Kidney (tissue), 14 donors: ENCODE results near the gene COL6A5. TPM values are rescaled to one million over a fixed set of nuclear protein-coding genes. Genes with fewer than 3 reads are reported as not detected.

Experiments
- DNase-seq, 5 donors: peaks; one replicate each; pipeline ENCODE4 v3.0.0-alpha.2; 2013 to 2020
- FAIRE-seq: peaks from 2 replicates; lab custom pipeline; 2012; peaks lifted over from hg19 to GRCh38; lab: Jason Lieb, UNC
- H3K27ac ChIP-seq, 2 donors: one replicate each; pipeline ENCODE4 v1.7.0; 2013; ENCODE audit warnings: low read depth in 2 of 2, low read length in 2 of 2, inconsistent platforms in 1 of 2
- H3K27me3 ChIP-seq: one replicate; pipeline ENCODE4 v1.7.1; 2013; ENCODE audit warnings: low read length, inconsistent platforms; ENCODE audit not compliant: control insufficient read depth, insufficient read depth
- H3K36me3 ChIP-seq, 3 donors: one replicate each; pipeline versions ENCODE4 v1.7.0 to v1.7.1; 2013; ENCODE audit warnings: low read length in 3 of 3, control low read depth in 1 of 3, inconsistent platforms in 1 of 3; ENCODE audit not compliant: insufficient read depth in 3 of 3, control insufficient read depth in 2 of 3
- H3K4me1 ChIP-seq, 3 donors: one replicate each; pipeline versions ENCODE4 v1.7.0 to v1.7.1; 2013; ENCODE audit warnings: low read length in 3 of 3, inconsistent platforms in 1 of 3, low read depth in 1 of 3; ENCODE audit not compliant: control insufficient read depth in 2 of 3, insufficient read depth in 2 of 3
- H3K4me3 ChIP-seq, 3 donors: one replicate each; pipeline versions ENCODE4 v1.7.0 to v1.8.1; 2013; ENCODE audit warnings: low read length in 3 of 3, control low read depth in 1 of 3, inconsistent platforms in 1 of 3
- H3K9ac ChIP-seq, 3 donors: one replicate each; pipeline versions ENCODE4 v1.7.0 to v1.7.1; 2013; ENCODE audit warnings: low read length in 3 of 3, control low read depth in 1 of 3, inconsistent platforms in 1 of 3
- H3K9me3 ChIP-seq, 3 donors: one replicate each; pipeline versions ENCODE4 v1.7.0 to v1.7.1; 2013; ENCODE audit warnings: low read length in 3 of 3, control low read depth in 1 of 3, inconsistent platforms in 1 of 3; ENCODE audit not compliant: control insufficient read depth in 2 of 3, insufficient read depth in 1 of 3
- intact Hi-C: fragments of 100-400 bp; cut with DNase I; formaldehyde crosslinking; loops from one replicate; pipeline ENCODE4 v1.11.1; 2022
- polyA plus RNA-seq: library from polyadenylated mRNA; stranded (reverse); fragments of 350-450 nt; fragmentation: Illumina TruSeq; extraction: RNeasy Lipid Tissue Mini Kit (QIAGEN cat#74804); gene quantifications from one replicate; pipeline ENCODE4 v1.2.3, GENCODE V29; 2014; ENCODE audit warnings: low read depth, low replicate concordance; ENCODE audit not compliant: insufficient read depth
- total RNA-seq: library from RNA; stranded (reverse); fragmentation: NEBNext Ultra II Directional; extraction: Animal tissue kit (Norgen Biotek cat#: 25700); gene quantifications from one replicate; pipeline ENCODE4 v1.2.1, GENCODE V29; 2021
- TF ChIP-seq, protein P1 (sequence below): IDR thresholded peaks from 3 replicates; pipeline ENCODE4 v1.5.1; 2012; ENCODE audit warnings: mild to moderate bottlenecking, moderate library complexity, borderline replicate concordance; ENCODE audit not compliant: insufficient read depth; ENCODE audit errors: extremely low read depth
- donor health status: control.
- donor health status: control.
- donor health status: control.
- donor health status: control.
- donor health status: control.
- donor health status: DM: yes; HTN: yes; CAD: no.
- donor health status: Normal renal cell carcinoma (clear cell type).

Gene COL6A5
- total and polyA plus RNA-seq, 2 donors from 2014 or later = 0.41 TPM; not detected in 1

DNA sequence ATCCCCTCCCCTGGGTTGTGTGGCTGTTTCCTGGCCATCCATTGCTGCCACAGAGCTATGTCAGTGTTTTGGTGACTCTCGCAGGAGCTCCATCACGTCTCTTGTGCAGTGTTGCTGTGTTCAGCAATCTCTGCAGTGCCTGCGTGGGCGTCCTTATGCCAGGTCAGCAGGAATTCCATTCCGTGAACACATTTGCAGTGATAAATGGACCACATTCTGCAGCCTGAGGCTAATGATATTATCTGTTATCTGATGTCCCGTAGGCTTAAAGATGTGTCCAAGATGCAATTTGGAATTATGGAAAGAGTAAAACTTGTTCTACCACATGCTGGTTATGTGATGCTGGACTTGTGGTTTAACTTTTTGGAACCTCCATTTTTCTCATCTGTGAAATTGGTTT, 146.0 kb downstream of the COL6A5 start:
- Histone ChIP-seq H3K9me3 (no peaks in the 10 kb centered on the region), H3K4me3 (no peak overlapping the region), H3K9ac (no peak overlapping the region), H3K27ac (no peak overlapping the region), H3K4me1 (no peaks in the 10 kb centered on the region), H3K36me3 (no peaks in the 10 kb centered on the region), H3K27me3 (no peaks in the 10 kb centered on the region)
- FAIRE-seq = no peak
- TF ChIP-seq, protein P1, sequence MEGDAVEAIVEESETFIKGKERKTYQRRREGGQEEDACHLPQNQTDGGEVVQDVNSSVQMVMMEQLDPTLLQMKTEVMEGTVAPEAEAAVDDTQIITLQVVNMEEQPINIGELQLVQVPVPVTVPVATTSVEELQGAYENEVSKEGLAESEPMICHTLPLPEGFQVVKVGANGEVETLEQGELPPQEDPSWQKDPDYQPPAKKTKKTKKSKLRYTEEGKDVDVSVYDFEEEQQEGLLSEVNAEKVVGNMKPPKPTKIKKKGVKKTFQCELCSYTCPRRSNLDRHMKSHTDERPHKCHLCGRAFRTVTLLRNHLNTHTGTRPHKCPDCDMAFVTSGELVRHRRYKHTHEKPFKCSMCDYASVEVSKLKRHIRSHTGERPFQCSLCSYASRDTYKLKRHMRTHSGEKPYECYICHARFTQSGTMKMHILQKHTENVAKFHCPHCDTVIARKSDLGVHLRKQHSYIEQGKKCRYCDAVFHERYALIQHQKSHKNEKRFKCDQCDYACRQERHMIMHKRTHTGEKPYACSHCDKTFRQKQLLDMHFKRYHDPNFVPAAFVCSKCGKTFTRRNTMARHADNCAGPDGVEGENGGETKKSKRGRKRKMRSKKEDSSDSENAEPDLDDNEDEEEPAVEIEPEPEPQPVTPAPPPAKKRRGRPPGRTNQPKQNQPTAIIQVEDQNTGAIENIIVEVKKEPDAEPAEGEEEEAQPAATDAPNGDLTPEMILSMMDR = no peak
- DNase-seq = peak in 1 of 5 donors; percentile 35
- intact Hi-C loops = no loop called here

DNA sequence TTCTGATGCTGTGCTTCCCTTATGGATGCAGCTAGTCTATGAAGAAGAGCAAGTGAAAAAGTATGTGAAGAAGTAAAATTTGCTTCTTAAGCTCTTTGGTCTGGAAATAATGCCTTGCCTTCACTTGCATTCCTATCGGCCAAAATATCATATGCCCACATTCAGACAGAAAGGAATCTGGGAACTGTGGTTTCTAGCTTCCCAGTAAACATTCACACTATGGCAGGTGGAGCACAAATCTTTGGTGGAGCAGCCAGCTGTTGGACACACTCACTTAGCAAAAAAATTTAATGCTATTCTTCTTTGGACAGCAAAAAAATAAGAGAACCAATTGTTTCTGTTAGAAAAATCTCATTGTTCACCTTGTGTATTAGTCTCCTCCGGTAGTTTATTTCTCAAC, 159.2 kb downstream of the COL6A5 start:
- H3K9me3 ChIP-seq = no peaks in the 10 kb centered on the region
- H3K36me3 ChIP-seq = no peaks in the 10 kb centered on the region
- H3K27ac ChIP-seq = no peak overlapping the region
- intact Hi-C loops = no loop called here
- TF ChIP-seq, protein P1 = no peak
- no peak for DNase-seq
- H3K27me3 ChIP-seq = no peaks in the 10 kb centered on the region
- H3K4me3 ChIP-seq = no peak overlapping the region
- no peak for FAIRE-seq
- no peak overlapping the region for H3K9ac ChIP-seq
- H3K4me1 ChIP-seq = no peaks in the 10 kb centered on the region

DNA sequence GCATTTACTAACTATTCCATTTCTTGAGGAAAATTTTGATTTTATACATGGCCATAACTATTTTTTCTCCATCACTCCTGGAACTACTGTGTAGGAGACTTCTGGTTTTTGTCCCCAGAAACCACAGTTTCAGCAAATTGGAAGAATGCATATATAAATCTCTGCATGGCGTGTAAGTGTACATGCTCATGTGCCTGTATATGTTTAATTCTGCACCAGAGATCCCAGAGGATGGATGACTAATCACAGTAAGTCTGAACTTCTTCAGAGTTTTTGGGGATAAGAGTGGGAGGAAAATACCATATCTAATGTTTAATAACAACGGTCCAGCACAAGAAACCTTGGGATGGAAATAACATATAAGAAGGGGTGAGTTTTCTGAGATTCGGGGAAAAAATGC, 160.6 kb downstream of the COL6A5 start:
- FAIRE-seq (no peak), DNase-seq (no peak)
- no peaks in the 10 kb centered on the region for H3K27me3 ChIP-seq
- TF ChIP-seq, protein P1 = no peak
- H3K9me3 ChIP-seq = no peaks in the 10 kb centered on the region
- no peaks in the 10 kb centered on the region for H3K36me3 ChIP-seq
- no peak overlapping the region for H3K9ac ChIP-seq
- no peak overlapping the region for H3K4me3 ChIP-seq
- no peak overlapping the region for H3K27ac ChIP-seq
- H3K4me1 ChIP-seq = no peaks in the 10 kb centered on the region
- intact Hi-C loops = no loop called here

DNA sequence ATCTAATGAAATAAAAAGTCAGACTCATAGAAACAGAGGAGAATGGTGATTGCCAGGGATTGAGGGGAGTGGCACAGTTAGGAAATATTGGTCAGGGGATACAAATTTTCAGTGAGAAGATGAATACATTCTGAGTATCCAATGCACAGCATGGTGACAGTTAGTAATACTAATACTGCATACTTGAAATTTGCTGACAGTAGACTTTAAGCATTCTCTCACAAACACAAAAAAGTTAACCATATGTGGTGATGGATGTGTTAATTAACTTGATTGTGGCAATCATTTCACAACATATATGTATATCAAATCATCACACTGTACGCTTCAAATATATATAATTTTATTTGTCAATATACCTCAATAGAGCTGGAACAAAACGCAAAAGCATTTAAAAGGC, 162.3 kb downstream of the COL6A5 start:
- Histone ChIP-seq H3K36me3 (no peaks in the 10 kb centered on the region), H3K27me3 (no peaks in the 10 kb centered on the region), H3K9ac (no peak overlapping the region), H3K4me3 (no peak overlapping the region), H3K4me1 (no peaks in the 10 kb centered on the region), H3K27ac (no peak overlapping the region), H3K9me3 (no peaks in the 10 kb centered on the region)
- FAIRE-seq (no peak), DNase-seq (no peak)
- intact Hi-C loops = no loop called here
- TF ChIP-seq, protein P1 = no peak
